RWPE2 (cell line): ENCODE results near the gene SOX18.

Experiments
- ATAC-seq: fragments of 200-7000 bp; cut with Tn5 transposase; 3 replicates; pipeline ENCODE4 v1.9.1; 2021; ENCODE audit warnings: low read depth
- DNase-seq: peaks from one replicate; pipeline ENCODE4 v3.0.0-alpha.2; 2020; ENCODE audit warnings: low spot score
- H3K27ac ChIP-seq: fragments of 450-650 bp; 2 replicates; pipeline ENCODE4 v1.5.1; 2017; ENCODE audit warnings: mild to moderate bottlenecking; ENCODE audit not compliant: poor library complexity, severe bottlenecking
- H3K27me3 ChIP-seq: fragments of 250-450 bp; sonication (Bioruptor Pico); 2 replicates; pipeline ENCODE4 v1.5.1; 2021; ENCODE audit warnings: mild to moderate bottlenecking, moderate library complexity; ENCODE audit not compliant: insufficient read depth, poor library complexity, severe bottlenecking
- H3K36me3 ChIP-seq: fragments of 250-450 bp; sonication (Bioruptor Pico); 2 replicates; pipeline ENCODE4 v1.5.1; 2020; ENCODE audit warnings: low read depth, mild to moderate bottlenecking, moderate library complexity
- H3K4me1 ChIP-seq: fragments of 250-450 bp; sonication (Bioruptor Pico); 2 replicates; pipeline ENCODE4 v1.5.1; 2021; ENCODE audit warnings: mild to moderate bottlenecking, moderate library complexity; ENCODE audit not compliant: insufficient read depth, poor library complexity, severe bottlenecking
- H3K4me3 ChIP-seq: fragments of 250-450 bp; sonication (Bioruptor Pico); 2 replicates; pipeline ENCODE4 v1.5.1; 2021; ENCODE audit warnings: mild to moderate bottlenecking, moderate library complexity; ENCODE audit not compliant: severe bottlenecking
- H3K9me3 ChIP-seq: fragments of 250-450 bp; sonication (Bioruptor Pico); 2 replicates; pipeline ENCODE4 v1.5.1; 2021; ENCODE audit warnings: mild to moderate bottlenecking, moderate library complexity; ENCODE audit not compliant: severe bottlenecking
- CTCF ChIP-seq: fragments of 450-650 bp; IDR thresholded peaks from one replicate; pipeline ENCODE4 v1.5.1; 2017; ENCODE audit warnings: mild to moderate bottlenecking, moderate library complexity; ENCODE audit not compliant: poor library complexity, severe bottlenecking

SOX18 gene

GRCh38 chr20:64044484-64045247 is 4.8 kb downstream of the SOX18 start:
- Histone ChIP-seq H3K27ac (no peak overlapping the region), H3K36me3 (no peaks in the 10 kb centered on the region), H3K9me3 (no peaks in the 10 kb centered on the region), H3K27me3 (peaks cover 37% of the 10 kb centered on the region), H3K4me3 (no peak overlapping the region), H3K4me1 (peaks cover 10% of the 10 kb centered on the region)
- no peak for TF ChIP-seq CTCF
- no peak for DNase-seq
- peak; percentile 87 for ATAC-seq

- TF ChIP-seq CTCF, result no peak
- Histone ChIP-seq H3K9me3 (no peaks in the 10 kb centered on the region), H3K4me1 (peaks cover 10% of the 10 kb centered on the region), H3K4me3 (no peak overlapping the region), H3K27me3 (peaks cover 35% of the 10 kb centered on the region), H3K27ac (no peak overlapping the region), H3K36me3 (no peaks in the 10 kb centered on the region)
- no peak for ATAC-seq
- no peak for DNase-seq
These were observed 5.7 kb downstream of the SOX18 start for GRCh38 chr20:64043768-64044167.

- TF ChIP-seq CTCF, result no peak
- Histone ChIP-seq H3K27me3 (peaks cover 27% of the 10 kb centered on the region), H3K4me3 (peak overlapping the region; percentile 25), H3K27ac (no peak overlapping the region), H3K4me1 (peaks cover 10% of the 10 kb centered on the region), H3K9me3 (no peaks in the 10 kb centered on the region), H3K36me3 (no peaks in the 10 kb centered on the region)
- ATAC-seq (no peak), DNase-seq (no peak)
These were observed 7.2 kb downstream of the SOX18 start for GRCh38 chr20:64042054-64042781.

- H3K27ac ChIP-seq, result no peak overlapping the region
These were observed 7.7 kb downstream of the SOX18 start for GRCh38 chr20:64041781-64042053.

More at GRCh38 chr20:64041781-64042053, 7.7 kb downstream of the SOX18 start:
- DNase-seq (no peak), ATAC-seq (no peak)
- Histone ChIP-seq H3K27me3 (peaks cover 22% of the 10 kb centered on the region), H3K4me3 (no peak overlapping the region), H3K36me3 (no peaks in the 10 kb centered on the region), H3K4me1 (peaks cover 10% of the 10 kb centered on the region), H3K9me3 (no peaks in the 10 kb centered on the region)
- no peak for TF ChIP-seq CTCF
